ENCODE data around the gene BTG4.

The BTG4 gene

GRCh38 chr11:111456086-111456858, 55.9 kb downstream of the BTG4 start:
- FAIRE-seq, result no peak
- no peak for DNase-seq (ENCODE audit: low spot score)

- DNase-seq (ENCODE audit: low spot score) (no peak), FAIRE-seq (no peak)
Observed at GRCh38 chr11:111455291-111456085, 56.7 kb downstream of the BTG4 start.

- FAIRE-seq (no peak), DNase-seq (ENCODE audit: low spot score) (peak; percentile 76)
Observed at GRCh38 chr11:111454561-111455192, 57.5 kb downstream of the BTG4 start.

GRCh38 chr11:111452817-111453552, 59.2 kb downstream of the BTG4 start:
- peak; percentile 76 for FAIRE-seq
- DNase-seq (ENCODE audit: low spot score), result no peak

- FAIRE-seq (no peak), DNase-seq (ENCODE audit: low spot score) (no peak)
Observed at GRCh38 chr11:111452146-111452545, 60.0 kb downstream of the BTG4 start.

- DNase-seq (ENCODE audit: low spot score) (no peak), FAIRE-seq (no peak)
Observed at GRCh38 chr11:111450480-111451320, 61.5 kb downstream of the BTG4 start.

- no peak for DNase-seq (ENCODE audit: low spot score)
- FAIRE-seq, result peak; percentile 35
Observed at GRCh38 chr11:111449696-111450479, 62.3 kb downstream of the BTG4 start.

GRCh38 chr11:111448831-111449557, 63.2 kb downstream of the BTG4 start:
- DNase-seq (ENCODE audit: low spot score) (no peak), FAIRE-seq (no peak)

GRCh38 chr11:111448414-111448813, 63.8 kb downstream of the BTG4 start:
- DNase-seq (ENCODE audit: low spot score), result no peak
- no peak for FAIRE-seq

GRCh38 chr11:111447931-111448330, 64.3 kb downstream of the BTG4 start:
- DNase-seq (ENCODE audit: low spot score), result no peak
- FAIRE-seq, result no peak

- DNase-seq (ENCODE audit: low spot score), result no peak
- no peak for FAIRE-seq
Observed at GRCh38 chr11:111447112-111447471, 65.1 kb downstream of the BTG4 start.

- DNase-seq (ENCODE audit: low spot score), result peak; percentile 95
- peak; percentile 99 for FAIRE-seq
Observed at GRCh38 chr11:111446404-111447111, 65.6 kb downstream of the BTG4 start.

GRCh38 chr11:111445586-111445985, 66.6 kb downstream of the BTG4 start:
- DNase-seq (ENCODE audit: low spot score) (no peak), FAIRE-seq (no peak)

Measured in urothelium cell line (cell line).